NCI-H1092 treated with DMSO at 0.1 percent for 48 hours (cell line): ENCODE data around the gene SLC26A9.
"Not testable (repeated sequence)": the region's sequence is repeated elsewhere in the genome, so short reads cannot be mapped to it uniquely, and the experiment has no call there.

Experiments used
- DNase-seq: peaks from one replicate; lab custom pipeline; 2025; lab: John Stamatoyannopoulos, UW

The SLC26A9 gene

GRCh38 chr1:205889706-205890105, 53.5 kb downstream of the SLC26A9 start:
- DNase-seq: not testable (repeated sequence)

- DNase-seq: not testable (repeated sequence)
These were observed 54.2 kb downstream of the SLC26A9 start for GRCh38 chr1:205889006-205889405.

GRCh38 chr1:205883792-205884191, 59.5 kb downstream of the SLC26A9 start:
- no peak for DNase-seq

- DNase-seq: no peak
These were observed 62.3 kb downstream of the SLC26A9 start for GRCh38 chr1:205880923-205881322.

GRCh38 chr1:205879974-205880373, 63.3 kb downstream of the SLC26A9 start:
- DNase-seq: no peak

GRCh38 chr1:205878026-205878425, 65.2 kb downstream of the SLC26A9 start:
- DNase-seq: no peak

GRCh38 chr1:205873148-205873547, 70.1 kb downstream of the SLC26A9 start:
- DNase-seq: not testable (repeated sequence)

GRCh38 chr1:205870236-205870635, 73.0 kb downstream of the SLC26A9 start:
- DNase-seq: no peak
